ENCODE measurements around the gene REEP3.

GRCh38 chr10:63563623-63564022 lies 42.4 kb downstream of the REEP3 start:
- no peak for TF ChIP-seq CTCF (IDR thresholded peaks at IDR 0.05)
- no peak for TF ChIP-seq POLR2AphosphoS5 (IDR thresholded peaks at IDR 0.05)
- no peak for TF ChIP-seq EP300 (IDR thresholded peaks at IDR 0.05)
